Endothelial cell of umbilical vein (primary cell): ENCODE data around the gene BAD. TPM values are rescaled to one million over a fixed set of nuclear protein-coding genes. Genes with fewer than 3 reads are reported as not detected.

Experiments used
- BruUV-seq: library from RNA; stranded (reverse); fragments of 400-500 nt; replicated peaks from 2 replicates; lab custom pipeline; 2021; lab: Mats Ljungman, UMichigan
- CTCF ChIA-PET: fragments of 300-600, 350-600 bp; sonication (Branson Sonifier 250); formaldehyde crosslinking; loops from one replicate; lab custom pipeline; 2021; ENCODE audit warnings: antibody characterized with exemption, inconsistent platforms; lab: Charles Lee
- POLR2A ChIA-PET: fragments of 300-600, 350-600 bp; sonication (Branson Sonifier 250); formaldehyde crosslinking; loops from one replicate; lab custom pipeline; 2021; ENCODE audit warnings: antibody characterized with exemption, inconsistent platforms; lab: Charles Lee
- DNase-seq: peaks from one replicate; pipeline ENCODE4 v3.0.0-alpha.2; 2011; ENCODE audit warnings: low read depth, low spot score
- FAIRE-seq: peaks from 2 replicates; lab custom pipeline; 2011; peaks lifted over from hg19 to GRCh38; lab: Jason Lieb, UNC
- H2AFZ ChIP-seq: 2 replicates; pipeline ENCODE4 v1.6.0; 2012; ENCODE audit warnings: low read depth, low read length, control low read depth, inconsistent platforms
- H3K27ac ChIP-seq: 2 replicates; pipeline ENCODE4 v1.5.1; 2011; ENCODE audit warnings: low read depth, mild to moderate bottlenecking, control low read depth, low read length, moderate library complexity; ENCODE audit not compliant: insufficient read depth
- H3K27me3 ChIP-seq, 2 experiments: 2 replicates each; pipeline versions ENCODE4 v1.6.0 to v1.6.1; 2011; ENCODE audit warnings: low read length in 2 of 2, mixed read lengths in 1 of 2; ENCODE audit not compliant: control insufficient read depth in 2 of 2, insufficient read depth in 2 of 2
- H3K36me3 ChIP-seq, 2 experiments: 2 replicates in 1 of 2; 3 replicates in 1 of 2; pipeline ENCODE4 v1.5.1; 2011; ENCODE audit warnings: low read length in 2 of 2, mild to moderate bottlenecking in 1 of 2, moderate library complexity in 1 of 2; ENCODE audit not compliant: control insufficient read depth in 2 of 2, insufficient read depth in 2 of 2; ENCODE audit errors: extremely low read depth in 1 of 2
- H3K4me1 ChIP-seq: 3 replicates; pipeline ENCODE4 v1.5.1; 2011; ENCODE audit warnings: mild to moderate bottlenecking, low read length; ENCODE audit not compliant: control insufficient read depth, insufficient read depth; ENCODE audit errors: extremely low read depth
- H3K4me2 ChIP-seq: 2 replicates; pipeline ENCODE4 v1.6.1; 2011; ENCODE audit warnings: low read length, control low read depth, mixed read lengths; ENCODE audit not compliant: insufficient read depth
- H3K4me3 ChIP-seq, 3 experiments: fragments of 200-600 bp in 1 of 3; sonication (generic), shearing (Covaris generic) in 1 of 3; replicated peaks in 1 of 3; 2 replicates each; pipeline ENCODE4 v1.5.1; 2011 to 2016; ENCODE audit warnings: control low read depth in 3 of 3, low read length in 3 of 3, mild to moderate bottlenecking in 2 of 3, inconsistent platforms in 1 of 3, low read depth in 1 of 3, moderate library complexity in 1 of 3; ENCODE audit not compliant: insufficient read depth in 1 of 3
- H3K79me2 ChIP-seq: 2 replicates; pipeline ENCODE4 v1.6.0; 2012; ENCODE audit warnings: low read length, inconsistent platforms; ENCODE audit not compliant: control insufficient read depth, insufficient read depth
- H3K9ac ChIP-seq: replicated peaks from 2 replicates; pipeline ENCODE3; 2011; ENCODE audit warnings: low read length, control low read depth; ENCODE audit not compliant: insufficient read depth; ENCODE audit errors: extremely low read depth
- H3K9me1 ChIP-seq: replicated peaks from 3 replicates; pipeline ENCODE4 v1.6.0; 2011; ENCODE audit warnings: mild to moderate bottlenecking, low read length; ENCODE audit not compliant: control insufficient read depth, insufficient read depth; ENCODE audit errors: extremely low read depth
- H3K9me3 ChIP-seq: replicated peaks from 2 replicates; pipeline ENCODE4 v1.5.1; 2012; ENCODE audit warnings: low read length, inconsistent platforms; ENCODE audit not compliant: control insufficient read depth, insufficient read depth
- H4K20me1 ChIP-seq: replicated peaks from 2 replicates; pipeline ENCODE3; 2011; ENCODE audit warnings: mild to moderate bottlenecking, low read length; ENCODE audit not compliant: control insufficient read depth, insufficient read depth; ENCODE audit errors: extremely low read depth
- POLR2A ChIP-seq: IDR thresholded peaks from 2 replicates; pipeline ENCODE4 v1.6.1; 2012; ENCODE audit warnings: low read depth, mild to moderate bottlenecking, control low read depth, low read length
- POLR2AphosphoS5 ChIP-seq: IDR thresholded peaks from 2 replicates; pipeline ENCODE4 v1.6.1; 2012; ENCODE audit warnings: low read depth, mild to moderate bottlenecking, control low read depth, low read length, moderate library complexity; ENCODE audit not compliant: insufficient read depth
- dilution Hi-C: fragments of 300-500 bp; cut with MboI; formaldehyde crosslinking; loops from one replicate; pipeline ENCODE4 v1.15.0; 2019; ENCODE audit warnings: low sequenced_read_pairs; ENCODE audit not compliant: extremely low pct_ligation_motif_present
- intact Hi-C: fragments of 100-400 bp; cut with micrococcal nuclease; formaldehyde crosslinking; loops from one replicate; pipeline ENCODE4 v1.10.0; 2022
- polyA plus RNA-seq, 4 experiments: library from polyadenylated mRNA; depleted of rRNA in 3 of 4; stranded (reverse) in 3 of 4; unstranded in 1 of 4; fragments of >200 nt; gene quantifications; 2 replicates each; pipeline versions ENCODE4 v1.2.1 to v1.2.3, GENCODE V29; 2011 to 2012; ENCODE audit warnings: missing spikeins in 1 of 4
- total RNA-seq: library from RNA; stranded (reverse); gene quantifications from 2 replicates; pipeline ENCODE4 v1.2.3, GENCODE V29; 2021
- TF ChIP-seq, protein P1 (sequence below), 2 donors: IDR thresholded peaks; 1 replicate in 1 of 2; 2 replicates in 1 of 2; pipeline ENCODE4 v1.5.1; 2011; ENCODE audit warnings: low read length in 2 of 2, mild to moderate bottlenecking in 2 of 2, moderate library complexity in 2 of 2, control low read depth in 1 of 2, inconsistent platforms in 1 of 2, low read depth in 1 of 2; ENCODE audit not compliant: insufficient read depth in 1 of 2; ENCODE audit errors: extremely low read depth in 1 of 2

BAD gene
- total and polyA plus RNA-seq, 2 donors (not counting 3 experiments of a cell fraction or from before 2014, with no cell fraction given), result 65.3 to 88.0 TPM

DNA sequence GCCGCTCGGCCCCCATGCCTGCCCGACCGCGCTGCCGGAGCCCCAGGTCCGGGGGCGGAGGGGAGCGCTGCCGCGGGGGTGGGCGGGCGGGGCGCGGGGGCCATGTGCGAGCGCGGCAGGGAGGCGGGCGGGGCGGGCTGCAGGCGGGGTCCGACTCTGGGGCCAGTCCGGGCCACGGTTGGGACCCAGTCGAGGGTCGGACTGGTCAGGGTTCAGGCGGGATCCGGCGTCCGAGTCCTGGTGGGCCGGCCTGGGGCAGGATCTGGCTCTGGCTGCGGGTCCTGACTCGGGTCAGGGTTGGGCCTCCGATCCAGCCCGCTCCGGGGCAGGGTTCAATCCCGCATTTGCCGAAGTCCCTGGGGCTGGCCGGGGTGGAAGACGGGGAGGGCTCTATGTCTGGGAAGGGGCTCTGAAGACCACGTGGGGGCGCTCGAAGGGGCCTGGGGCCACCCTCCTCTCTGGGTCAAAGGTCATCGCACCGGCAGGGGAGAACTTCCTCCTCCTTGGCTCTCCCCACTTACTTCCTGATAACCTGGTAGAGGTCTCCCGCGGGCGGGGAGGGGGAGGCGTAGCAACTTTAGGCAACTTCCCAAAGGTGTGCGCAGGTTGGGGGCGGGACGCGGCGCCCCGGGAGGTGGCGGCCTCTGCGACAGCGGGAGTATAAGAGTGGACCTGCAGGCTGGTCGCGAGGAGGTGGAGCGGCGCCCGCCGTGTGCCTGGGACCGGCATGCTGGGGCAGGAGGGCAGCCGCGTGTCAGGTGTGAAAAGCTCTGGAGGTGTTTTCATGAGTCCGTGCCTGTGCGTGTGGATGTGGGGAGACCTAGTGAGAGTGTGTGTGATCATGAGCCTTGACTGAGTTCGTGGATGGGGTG is 21.5 kb upstream of the BAD start:
- peaks cover 10% of the 10 kb centered on the region for H3K79me2 ChIP-seq
- CTCF ChIA-PET, result interaction anchor here (0.7 to 6.7 kb wide), 10 partner anchors 12 to 305 kb away, joined by 4 to 413 read pairs (median 24); partner anchors contain the start of genes FERMT3, KCNK4, PPP1R14B and PRDX5
- H3K9ac ChIP-seq, result peak overlapping the region; percentile 55
- no peaks in the 10 kb centered on the region for H3K27me3 ChIP-seq
- H3K9me1 ChIP-seq, result no peaks in the 10 kb centered on the region
- H3K36me3 ChIP-seq, result no peaks in the 10 kb centered on the region
- TF ChIP-seq, protein P1, sequence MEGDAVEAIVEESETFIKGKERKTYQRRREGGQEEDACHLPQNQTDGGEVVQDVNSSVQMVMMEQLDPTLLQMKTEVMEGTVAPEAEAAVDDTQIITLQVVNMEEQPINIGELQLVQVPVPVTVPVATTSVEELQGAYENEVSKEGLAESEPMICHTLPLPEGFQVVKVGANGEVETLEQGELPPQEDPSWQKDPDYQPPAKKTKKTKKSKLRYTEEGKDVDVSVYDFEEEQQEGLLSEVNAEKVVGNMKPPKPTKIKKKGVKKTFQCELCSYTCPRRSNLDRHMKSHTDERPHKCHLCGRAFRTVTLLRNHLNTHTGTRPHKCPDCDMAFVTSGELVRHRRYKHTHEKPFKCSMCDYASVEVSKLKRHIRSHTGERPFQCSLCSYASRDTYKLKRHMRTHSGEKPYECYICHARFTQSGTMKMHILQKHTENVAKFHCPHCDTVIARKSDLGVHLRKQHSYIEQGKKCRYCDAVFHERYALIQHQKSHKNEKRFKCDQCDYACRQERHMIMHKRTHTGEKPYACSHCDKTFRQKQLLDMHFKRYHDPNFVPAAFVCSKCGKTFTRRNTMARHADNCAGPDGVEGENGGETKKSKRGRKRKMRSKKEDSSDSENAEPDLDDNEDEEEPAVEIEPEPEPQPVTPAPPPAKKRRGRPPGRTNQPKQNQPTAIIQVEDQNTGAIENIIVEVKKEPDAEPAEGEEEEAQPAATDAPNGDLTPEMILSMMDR (IDR thresholded peaks at IDR 0.05; ENCODE audit: extremely low read depth in 1 of 2, insufficient read depth in 1 of 2, low read depth in 1 of 2, low read length in 2 of 2), result peak; percentile 21 to 45
- TF ChIP-seq POLR2AphosphoS5 (peak; percentile 27), POLR2A (no peak)
- dilution Hi-C loops (no loop called here), intact Hi-C loops (loop anchor here (1.0 to 2.0 kb wide), 6 partner anchors 11 to 121 kb away; partner anchors contain the start of genes BAD, FKBP2, GPR137 and TRMT112)
- H4K20me1 ChIP-seq, result no peaks in the 10 kb centered on the region
- peak overlapping the region; percentile 42 for H3K27ac ChIP-seq
- peak overlapping the region; percentile 59 to 68 (median 66) for H3K4me3 ChIP-seq
- DNase-seq (peak; percentile 52), FAIRE-seq (peak; percentile 75)
- H3K4me1 ChIP-seq, result peaks cover 7% of the 10 kb centered on the region
- no peaks in the 10 kb centered on the region for H3K9me3 ChIP-seq
- peak overlapping the region; percentile 57 for H2AFZ ChIP-seq
- H3K4me2 ChIP-seq, result peak overlapping the region; percentile 60
- POLR2A ChIA-PET, result no interaction called here
- BruUV-seq, result no TSS peak
